Nephron progenitor cell (in vitro differentiated cells): ENCODE results near the gene APOL2.

Source experiments
- DNase-seq: peaks from one replicate; pipeline ENCODE4 v3.0.0; 2021
- H3K27ac Mint-ChIP-seq: 2 replicates; pipeline ENCODE4 v1.8.0; 2021; ENCODE audit warnings: mild to moderate bottlenecking, moderate library complexity, mixed read lengths
- H3K27me3 Mint-ChIP-seq: 2 replicates; pipeline ENCODE4 v1.8.0; 2021; ENCODE audit warnings: mild to moderate bottlenecking, low read depth, mixed read lengths; ENCODE audit not compliant: poor library complexity
- H3K36me3 Mint-ChIP-seq: 2 replicates; pipeline ENCODE4 v1.8.0; 2021; ENCODE audit warnings: low read depth, mixed read lengths
- H3K4me1 Mint-ChIP-seq: 2 replicates; pipeline ENCODE4 v1.8.0; 2021; ENCODE audit warnings: mixed read lengths
- H3K4me3 Mint-ChIP-seq: 2 replicates; pipeline ENCODE4 v1.8.0; 2021; ENCODE audit warnings: mild to moderate bottlenecking, moderate library complexity, mixed read lengths
- H3K9me3 Mint-ChIP-seq: 2 replicates; pipeline ENCODE4 v1.8.0; 2021; ENCODE audit warnings: mild to moderate bottlenecking, moderate library complexity, mixed read lengths
- CTCF ChIP-seq: fragments of 200-600 bp; sonication (generic); IDR thresholded peaks from 2 replicates; pipeline ENCODE4 v1.5.0; 2021; ENCODE audit warnings: antibody characterized with exemption

The APOL2 gene

GRCh38 chr22:36196254-36197064, 42.9 kb downstream of the APOL2 start:
- Mint-ChIP-seq H3K4me1 (peaks cover 64% of the 10 kb centered on the region), H3K27me3 (peaks cover 9% of the 10 kb centered on the region), H3K36me3 (no peaks in the 10 kb centered on the region), H3K4me3 (peak overlapping the region; percentile 68), H3K27ac (peak overlapping the region; percentile 88), H3K9me3 (no peaks in the 10 kb centered on the region)
- TF ChIP-seq CTCF = no peak
- no peak for DNase-seq

- H3K4me1 Mint-ChIP-seq = peaks cover 56% of the 10 kb centered on the region
- no peak overlapping the region for H3K27ac Mint-ChIP-seq
- DNase-seq = peak; percentile 48
- H3K36me3 Mint-ChIP-seq = no peaks in the 10 kb centered on the region
- no peak overlapping the region for H3K4me3 Mint-ChIP-seq
- H3K27me3 Mint-ChIP-seq = peaks cover 13% of the 10 kb centered on the region
- peak; percentile 77 for TF ChIP-seq CTCF
- no peaks in the 10 kb centered on the region for H3K9me3 Mint-ChIP-seq
Observed at GRCh38 chr22:36194971-36195370, 44.4 kb downstream of the APOL2 start.

- H3K9me3 Mint-ChIP-seq = no peaks in the 10 kb centered on the region
- no peak for TF ChIP-seq CTCF
- H3K4me3 Mint-ChIP-seq = no peak overlapping the region
Observed at GRCh38 chr22:36194385-36194784, 44.9 kb downstream of the APOL2 start.

GRCh38 chr22:36193577-36193976, 45.8 kb downstream of the APOL2 start:
- Mint-ChIP-seq H3K27ac (no peak overlapping the region), H3K27me3 (peaks cover 13% of the 10 kb centered on the region), H3K36me3 (no peaks in the 10 kb centered on the region), H3K4me1 (peaks cover 51% of the 10 kb centered on the region), H3K4me3 (no peak overlapping the region), H3K9me3 (no peaks in the 10 kb centered on the region)
- DNase-seq = no peak
- TF ChIP-seq CTCF = no peak

More at GRCh38 chr22:36194385-36194784, 44.9 kb downstream of the APOL2 start:
- peaks cover 13% of the 10 kb centered on the region for H3K27me3 Mint-ChIP-seq
- no peaks in the 10 kb centered on the region for H3K36me3 Mint-ChIP-seq
- peaks cover 59% of the 10 kb centered on the region for H3K4me1 Mint-ChIP-seq
- no peak overlapping the region for H3K27ac Mint-ChIP-seq
- no peak for DNase-seq

- Mint-ChIP-seq H3K4me3 (no peak overlapping the region), H3K9me3 (no peaks in the 10 kb centered on the region), H3K36me3 (no peaks in the 10 kb centered on the region), H3K27ac (no peak overlapping the region), H3K4me1 (peaks cover 47% of the 10 kb centered on the region), H3K27me3 (peaks cover 13% of the 10 kb centered on the region)
- no peak for TF ChIP-seq CTCF
- no peak for DNase-seq
Observed at GRCh38 chr22:36193171-36193570, 46.2 kb downstream of the APOL2 start.

GRCh38 chr22:36192542-36192941, 46.8 kb downstream of the APOL2 start:
- TF ChIP-seq CTCF = no peak
- no peaks in the 10 kb centered on the region for H3K9me3 Mint-ChIP-seq
- peaks cover 40% of the 10 kb centered on the region for H3K4me1 Mint-ChIP-seq
- H3K27ac Mint-ChIP-seq = no peak overlapping the region
- H3K36me3 Mint-ChIP-seq = no peaks in the 10 kb centered on the region
- no peak overlapping the region for H3K4me3 Mint-ChIP-seq
- no peak for DNase-seq
- peaks cover 13% of the 10 kb centered on the region for H3K27me3 Mint-ChIP-seq
